Smooth muscle cell (in vitro differentiated cells): ENCODE data around the gene CRB1. TPM values are rescaled to one million over a fixed set of nuclear protein-coding genes. Genes with fewer than 3 reads are reported as not detected.

Source experiments
- DNase-seq: peaks from one replicate; lab custom pipeline; 2025; ENCODE audit not compliant: unreplicated experiment; lab: John Stamatoyannopoulos, UW
- H2AFZ ChIP-seq: fragments of 200-600 bp; sonication (generic); 2 replicates; pipeline ENCODE4 v1.6.0; 2016; ENCODE audit warnings: antibody characterized with exemption, low read depth, mild to moderate bottlenecking
- H3F3A ChIP-seq: fragments of 200-600 bp; sonication (generic); 2 replicates; pipeline ENCODE4 v1.6.0; 2017; ENCODE audit warnings: antibody characterized with exemption, low read depth
- H3K27ac ChIP-seq: fragments of 200-600 bp; sonication (generic); 2 replicates; pipeline ENCODE4 v1.5.1; 2016; ENCODE audit warnings: low read depth, mild to moderate bottlenecking
- H3K27me3 ChIP-seq: fragments of 200-600 bp; sonication (generic); 2 replicates; pipeline ENCODE4 v1.6.1; 2016; ENCODE audit warnings: low read depth, mild to moderate bottlenecking
- H3K36me3 ChIP-seq: fragments of 200-600 bp; sonication (generic); 2 replicates; pipeline ENCODE4 v1.5.1; 2016; ENCODE audit warnings: low read depth
- H3K4me1 ChIP-seq: fragments of 200-600 bp; sonication (generic); 2 replicates; pipeline ENCODE4 v1.5.1; 2016; ENCODE audit warnings: low read depth
- H3K4me2 ChIP-seq: fragments of 200-600 bp; sonication (generic); 2 replicates; pipeline ENCODE4 v1.6.0; 2016; ENCODE audit warnings: mild to moderate bottlenecking
- H3K4me3 ChIP-seq: fragments of 200-600 bp; sonication (generic); 2 replicates; pipeline ENCODE4 v1.5.1; 2016; ENCODE audit warnings: mild to moderate bottlenecking
- H3K79me2 ChIP-seq: fragments of 200-600 bp; sonication (generic); 2 replicates; pipeline ENCODE4 v1.6.0; 2016; ENCODE audit warnings: low read depth, mild to moderate bottlenecking
- H3K9ac ChIP-seq: fragments of 200-600 bp; sonication (generic); 2 replicates; pipeline ENCODE4 v1.6.0; 2016; ENCODE audit warnings: low read depth
- H3K9me3 ChIP-seq: fragments of 200-600 bp; sonication (generic); replicated peaks from 2 replicates; pipeline ENCODE4 v1.5.1; 2016; ENCODE audit warnings: low read depth
- H4K20me1 ChIP-seq: fragments of 200-600 bp; sonication (generic); 2 replicates; pipeline ENCODE4 v1.6.0; 2016; ENCODE audit warnings: low read depth
- CTCF ChIP-seq: fragments of 200-600 bp; sonication (generic); IDR thresholded peaks from 2 replicates; pipeline ENCODE4 v1.5.1; 2017; ENCODE audit warnings: borderline replicate concordance, mild to moderate bottlenecking, antibody characterized with exemption; ENCODE audit not compliant: insufficient read depth, poor library complexity, severe bottlenecking
- WGBS: methylation state at CpG from one replicate; pipeline ENCODE4 v1.1.7; 2016; ENCODE audit warnings: low lambda C conversion rate; 5-methylcytosine and 5-hydroxymethylcytosine counted together
- polyA plus RNA-seq: library from polyadenylated mRNA; unstranded; fragments of >200 nt; fragmentation: Nextera tagmentation; extraction: Ambion mirVana; gene quantifications from 2 replicates; pipeline ENCODE4 v1.2.1, GENCODE V29; 2016
- total RNA-seq: library from RNA; depleted of rRNA; stranded (reverse); fragments of >200 nt; gene quantifications from 2 replicates; pipeline ENCODE4 v1.2.3, GENCODE V29; 2014

The CRB1 gene
- total and polyA plus RNA-seq, 2 experiments from 2014 or later: under 0.01 TPM; not detected in 1

GRCh38 chr1:197314682-197315081 is 46.6 kb downstream of the CRB1 start:
- Histone ChIP-seq H3K4me2 (no peak overlapping the region), H3K79me2 (no peaks in the 10 kb centered on the region), H3K4me1 (no peaks in the 10 kb centered on the region), H3K36me3 (no peaks in the 10 kb centered on the region), H3F3A (no peaks in the 10 kb centered on the region), H3K9ac (no peak overlapping the region), H3K27me3 (no peaks in the 10 kb centered on the region), H4K20me1 (no peaks in the 10 kb centered on the region), H3K4me3 (no peak overlapping the region), H2AFZ (no peak overlapping the region), H3K27ac (no peak overlapping the region), H3K9me3 (no peaks in the 10 kb centered on the region)
- TF ChIP-seq CTCF: no peak
- DNase-seq: no peak

DNA sequence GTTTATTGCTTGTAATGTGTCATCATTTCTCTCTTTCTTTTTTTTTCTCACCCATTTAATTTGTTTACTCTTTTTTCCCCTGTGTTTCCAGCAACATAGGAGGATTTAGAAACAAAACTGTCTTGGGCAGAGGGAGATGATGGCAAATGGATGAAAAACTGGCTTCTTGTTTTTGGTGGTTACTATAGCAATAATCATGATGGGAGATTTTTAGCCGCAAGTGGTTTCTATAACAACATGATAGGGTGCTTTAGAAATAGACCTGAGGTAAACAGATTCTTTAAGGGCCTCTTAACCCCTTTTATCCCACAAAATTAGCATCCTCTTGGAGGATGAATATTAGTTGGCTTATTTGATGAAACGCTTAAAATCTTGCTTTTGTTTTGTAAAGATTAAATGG is 51.6 kb downstream of the CRB1 start:
- no peaks in the 10 kb centered on the region for H3K9me3 ChIP-seq
- DNase-seq: no peak
- H4K20me1 ChIP-seq: no peaks in the 10 kb centered on the region
- TF ChIP-seq CTCF: no peak
- no peaks in the 10 kb centered on the region for H3K27me3 ChIP-seq
- no peak overlapping the region for H3K4me2 ChIP-seq
- H3K36me3 ChIP-seq: no peaks in the 10 kb centered on the region
- no peak overlapping the region for H2AFZ ChIP-seq
- no peak overlapping the region for H3K27ac ChIP-seq
- no peak overlapping the region for H3K9ac ChIP-seq
- WGBS: 82% methylated on average over 2 of the region's 2 CpGs
- H3F3A ChIP-seq: no peaks in the 10 kb centered on the region
- H3K79me2 ChIP-seq: no peaks in the 10 kb centered on the region
- H3K4me1 ChIP-seq: no peaks in the 10 kb centered on the region
- H3K4me3 ChIP-seq: no peak overlapping the region

DNA sequence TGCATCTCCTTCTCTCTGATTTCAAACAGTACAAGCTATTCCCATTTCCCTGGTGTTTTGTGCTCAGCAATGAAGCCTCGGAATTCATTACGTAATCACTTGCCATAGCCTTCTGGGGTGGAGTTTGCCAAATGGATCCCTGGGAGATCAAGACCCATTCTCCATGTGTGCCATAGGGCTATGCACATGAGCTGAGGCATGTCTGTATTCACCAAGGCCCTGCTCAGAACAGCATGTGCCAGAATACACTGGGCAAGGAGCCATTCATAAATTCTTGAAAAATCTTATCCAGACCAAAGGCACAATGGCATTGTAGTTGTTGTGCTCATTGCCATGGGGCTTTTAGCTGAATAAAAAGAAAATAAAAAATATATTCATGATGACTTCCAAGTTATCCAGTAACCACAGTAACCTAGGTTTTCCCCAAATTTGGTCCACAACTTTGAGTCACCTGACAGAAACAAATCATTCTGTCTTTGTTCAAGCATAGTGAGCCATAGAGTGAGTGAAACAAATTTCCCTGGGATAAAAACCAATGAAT is 53.0 kb downstream of the CRB1 start:
- no peak overlapping the region for H3K4me3 ChIP-seq
- no peaks in the 10 kb centered on the region for H3K9me3 ChIP-seq
- H3F3A ChIP-seq: no peaks in the 10 kb centered on the region
- H2AFZ ChIP-seq: no peak overlapping the region
- H3K9ac ChIP-seq: no peak overlapping the region
- 93% methylated on average over 2 of the region's 2 CpGs for WGBS
- no peak overlapping the region for H3K4me2 ChIP-seq
- no peaks in the 10 kb centered on the region for H4K20me1 ChIP-seq
- no peaks in the 10 kb centered on the region for H3K27me3 ChIP-seq
- no peaks in the 10 kb centered on the region for H3K79me2 ChIP-seq
- TF ChIP-seq CTCF: no peak
- no peaks in the 10 kb centered on the region for H3K4me1 ChIP-seq
- H3K27ac ChIP-seq: no peak overlapping the region
- H3K36me3 ChIP-seq: no peaks in the 10 kb centered on the region
- no peak for DNase-seq

DNA sequence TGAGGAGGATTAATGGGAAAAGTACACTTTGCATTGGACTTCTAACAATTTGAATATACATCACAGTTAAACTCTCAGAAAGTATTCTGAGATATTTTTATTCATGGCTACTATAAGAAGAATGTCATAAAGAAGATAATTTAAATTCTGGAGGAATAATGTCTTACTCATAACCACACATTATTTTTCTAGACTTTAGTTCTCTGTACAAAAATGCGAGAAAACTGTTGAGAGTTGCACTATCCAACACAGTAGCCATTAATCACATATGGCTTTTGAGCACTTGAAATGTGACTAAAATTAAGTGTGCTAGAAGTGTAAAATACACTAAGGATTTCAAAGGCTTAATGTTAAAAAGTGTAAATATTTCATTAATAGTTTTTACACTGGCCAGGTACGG is 53.8 kb downstream of the CRB1 start:
- H3K4me1 ChIP-seq: no peaks in the 10 kb centered on the region
- no peak overlapping the region for H3K4me2 ChIP-seq
- H4K20me1 ChIP-seq: no peaks in the 10 kb centered on the region
- H3K27me3 ChIP-seq: no peaks in the 10 kb centered on the region
- no peaks in the 10 kb centered on the region for H3F3A ChIP-seq
- no peaks in the 10 kb centered on the region for H3K79me2 ChIP-seq
- no peak for TF ChIP-seq CTCF
- no peaks in the 10 kb centered on the region for H3K9me3 ChIP-seq
- H3K9ac ChIP-seq: no peak overlapping the region
- H2AFZ ChIP-seq: no peak overlapping the region
- WGBS: 92% methylated on average over 2 of the region's 2 CpGs
- DNase-seq: no peak
- H3K36me3 ChIP-seq: no peaks in the 10 kb centered on the region
- H3K27ac ChIP-seq: no peak overlapping the region
- no peak overlapping the region for H3K4me3 ChIP-seq
